Stromal cell of bone marrow (primary cell): ENCODE results near the gene ARFRP1.
"Not testable (repeated sequence)": the region's sequence is repeated elsewhere in the genome, so short reads cannot be mapped to it uniquely, and the experiment has no call there.

ENCODE experiments used
- DNase-seq: peaks from one replicate; pipeline ENCODE4 v3.0.0-alpha.2; 2012; ENCODE audit warnings: low read depth

ARFRP1 gene

GRCh38 chr20:63655249-63655648, 52.5 kb downstream of the ARFRP1 start:
- no peak for DNase-seq

- no peak for DNase-seq
Observed at GRCh38 chr20:63653974-63654668, 53.7 kb downstream of the ARFRP1 start.

- peak; percentile 66 for DNase-seq
Observed at GRCh38 chr20:63653041-63653973, 54.5 kb downstream of the ARFRP1 start, which contains the start of gene STMN3. Gene STMN3, minus strand, starts transcription at chr20:63653424. Its CDS starts 79 bp downstream, at chr20:63653345.

GRCh38 chr20:63652192-63652980, 55.4 kb downstream of the ARFRP1 start:
- DNase-seq: no peak

GRCh38 chr20:63651942-63652191, 55.9 kb downstream of the ARFRP1 start:
- DNase-seq: no peak

GRCh38 chr20:63650486-63650885, 57.3 kb downstream of the ARFRP1 start:
- not testable (repeated sequence) for DNase-seq

GRCh38 chr20:63648895-63649589, 58.7 kb downstream of the ARFRP1 start:
- DNase-seq: no peak
